Jurkat, Clone E6-1 (cell line): ENCODE measurements around the gene SORBS1.
"Not testable (repeated sequence)": the region's sequence is repeated elsewhere in the genome, so short reads cannot be mapped to it uniquely, and the experiment has no call there.

Source experiments
- DNase-seq: peaks from one replicate; pipeline ENCODE4 v3.0.0-alpha.2; 2011; ENCODE audit warnings: low read depth, low spot score
- H3K4me3 ChIP-seq: 2 replicates; pipeline ENCODE4 v1.5.1; 2011; ENCODE audit warnings: mild to moderate bottlenecking, low read length, control low read depth, moderate library complexity

Gene SORBS1

GRCh38 chr10:95350830-95351228, 210.3 kb downstream of the SORBS1 start:
- no peak overlapping the region for H3K4me3 ChIP-seq
- DNase-seq = no peak

DNA sequence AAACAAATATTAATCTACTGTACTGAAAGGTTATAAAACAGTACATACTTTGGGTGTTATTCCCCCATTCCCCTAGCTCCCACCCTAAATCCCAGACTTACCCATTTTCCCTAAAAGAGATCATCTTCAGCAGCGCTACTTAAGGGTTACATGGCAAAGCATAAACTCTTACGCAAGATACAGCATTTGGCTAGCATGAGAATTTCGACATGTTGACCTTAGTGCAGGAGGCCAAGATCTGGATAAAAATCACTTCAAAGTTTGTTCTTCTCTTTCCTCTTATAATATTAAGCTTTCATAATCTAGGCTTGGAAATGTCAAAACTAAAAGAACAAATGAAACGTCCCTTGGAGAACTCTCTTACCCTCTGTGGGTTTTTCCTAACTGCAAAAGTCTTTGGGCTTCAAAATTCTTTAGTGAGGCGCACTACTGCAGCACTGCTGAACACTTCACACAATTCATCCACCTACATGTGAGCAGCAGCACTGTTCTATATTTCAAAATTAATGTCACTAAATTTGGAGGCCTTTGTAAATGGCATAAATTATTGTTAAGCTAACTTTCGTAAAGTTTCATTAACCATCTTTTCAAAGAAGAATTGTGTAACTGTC, 210.8 kb downstream of the SORBS1 start:
- no peak for DNase-seq
- no peak overlapping the region for H3K4me3 ChIP-seq

DNA sequence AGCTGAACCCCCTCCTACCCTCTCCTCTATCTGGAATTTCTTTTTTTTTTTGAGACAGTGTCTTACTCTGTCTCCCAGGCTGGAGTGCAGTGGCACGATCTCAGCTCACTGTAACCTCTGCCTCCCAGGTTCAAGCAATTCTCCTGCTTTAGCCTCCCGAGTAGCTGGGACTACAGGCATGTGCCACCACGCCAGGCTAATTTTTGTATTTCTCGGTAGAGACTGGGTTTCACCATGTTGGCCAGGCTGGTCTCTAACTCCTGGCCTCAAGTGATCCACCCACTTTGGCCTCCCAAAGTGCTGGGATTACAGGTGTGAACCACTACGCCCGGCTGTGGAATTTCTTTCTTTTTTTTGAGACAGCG, 213.8 kb downstream of the SORBS1 start:
- not testable (repeated sequence) for H3K4me3 ChIP-seq, DNase-seq

GRCh38 chr10:95346715-95347401, 214.3 kb downstream of the SORBS1 start:
- no peak overlapping the region for H3K4me3 ChIP-seq

DNA sequence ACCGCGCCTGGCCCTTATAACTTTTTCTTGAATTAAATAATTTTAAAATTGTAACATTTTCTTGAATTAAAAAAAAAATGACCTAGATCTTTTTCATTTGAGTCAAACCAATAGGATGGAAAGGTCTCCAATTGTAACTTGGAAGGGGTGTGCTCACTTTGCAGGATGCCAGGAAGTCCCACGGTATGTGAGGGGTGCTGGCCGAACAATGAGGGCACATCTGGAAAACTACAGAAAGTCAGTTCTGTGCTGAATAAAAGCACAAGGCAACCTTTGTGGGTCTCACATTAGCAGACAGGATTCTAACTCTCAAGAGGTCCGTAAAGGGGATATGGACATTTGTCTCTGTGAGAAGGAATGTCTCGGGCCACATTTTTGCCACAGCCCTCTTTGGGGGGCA, 217.6 kb downstream of the SORBS1 start:
- H3K4me3 ChIP-seq = no peak overlapping the region
- no peak for DNase-seq

More at GRCh38 chr10:95346715-95347401, 214.3 kb downstream of the SORBS1 start:
- no peak for DNase-seq

DNA sequence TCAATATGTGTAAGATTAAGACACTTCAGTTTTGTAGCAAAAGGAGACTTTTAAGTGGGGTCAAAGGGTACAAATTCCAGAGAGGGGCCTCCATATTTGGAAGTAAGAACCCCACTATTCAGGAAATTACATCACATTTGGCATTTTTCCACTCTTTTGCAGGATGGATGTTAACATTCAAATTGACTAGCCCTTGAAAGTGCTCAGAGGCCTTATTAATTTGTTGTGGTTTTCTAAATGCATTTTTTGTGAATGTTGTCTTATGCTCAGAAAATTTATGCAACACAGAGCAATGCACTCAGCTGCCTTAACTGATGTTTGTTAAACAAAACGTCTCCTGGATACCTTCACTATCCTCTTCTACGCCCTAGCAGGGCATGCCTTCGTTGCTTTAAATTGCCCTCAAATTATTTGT, 219.4 kb downstream of the SORBS1 start:
- DNase-seq = no peak
- no peak overlapping the region for H3K4me3 ChIP-seq

- DNase-seq = no peak
- H3K4me3 ChIP-seq = no peak overlapping the region
Measured at GRCh38 chr10:95339863-95340262, 221.3 kb downstream of the SORBS1 start.

GRCh38 chr10:95337423-95338160, 223.6 kb downstream of the SORBS1 start:
- no peak overlapping the region for H3K4me3 ChIP-seq
- no peak for DNase-seq

GRCh38 chr10:95336702-95337101, 224.5 kb downstream of the SORBS1 start:
- DNase-seq = no peak
- H3K4me3 ChIP-seq = no peak overlapping the region

- no peak for DNase-seq
- H3K4me3 ChIP-seq = no peak overlapping the region
Measured at GRCh38 chr10:95335933-95336699, 225.1 kb downstream of the SORBS1 start.

GRCh38 chr10:95334805-95335144, 226.4 kb downstream of the SORBS1 start:
- DNase-seq = no peak
- H3K4me3 ChIP-seq = no peak overlapping the region

DNA sequence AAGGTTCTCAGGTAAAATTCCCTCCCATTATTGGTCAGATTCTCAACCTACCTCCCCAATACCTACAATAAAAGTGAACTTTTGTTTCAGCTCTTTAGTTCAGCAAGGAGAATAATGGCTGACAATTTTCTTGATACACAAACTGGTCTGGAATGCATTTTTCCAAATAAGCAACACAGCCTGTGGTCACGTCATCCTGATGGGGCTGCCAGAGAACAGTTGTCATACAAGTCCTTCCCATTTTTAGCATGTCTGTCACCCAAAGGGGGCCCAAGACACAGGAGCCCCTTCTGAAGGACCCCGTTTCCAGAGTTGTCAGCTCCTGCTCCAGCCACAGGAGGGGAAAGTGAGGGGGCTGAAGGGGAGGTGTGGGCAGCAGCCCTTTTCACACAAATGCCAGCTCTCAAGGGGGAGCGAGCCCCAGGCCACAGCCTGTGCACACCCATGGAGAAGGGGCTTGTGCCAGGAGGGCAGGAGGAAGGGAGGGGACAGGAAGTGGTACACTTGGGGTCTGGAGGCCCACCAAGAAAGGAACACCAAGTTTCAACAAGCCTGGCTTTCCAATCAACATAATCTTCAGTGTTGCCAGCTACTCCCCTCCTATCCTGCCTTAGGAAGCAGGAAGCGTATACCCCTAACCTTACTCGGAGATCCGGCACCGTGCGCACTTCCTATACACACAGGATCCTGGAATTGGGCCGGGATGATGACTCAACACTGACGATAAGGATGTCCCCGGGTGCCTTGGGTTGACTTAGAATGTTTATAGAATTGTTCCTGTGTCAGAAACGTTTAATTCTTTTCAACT, 227.0 kb downstream of the SORBS1 start:
- DNase-seq = no peak
- H3K4me3 ChIP-seq = no peak overlapping the region

DNA sequence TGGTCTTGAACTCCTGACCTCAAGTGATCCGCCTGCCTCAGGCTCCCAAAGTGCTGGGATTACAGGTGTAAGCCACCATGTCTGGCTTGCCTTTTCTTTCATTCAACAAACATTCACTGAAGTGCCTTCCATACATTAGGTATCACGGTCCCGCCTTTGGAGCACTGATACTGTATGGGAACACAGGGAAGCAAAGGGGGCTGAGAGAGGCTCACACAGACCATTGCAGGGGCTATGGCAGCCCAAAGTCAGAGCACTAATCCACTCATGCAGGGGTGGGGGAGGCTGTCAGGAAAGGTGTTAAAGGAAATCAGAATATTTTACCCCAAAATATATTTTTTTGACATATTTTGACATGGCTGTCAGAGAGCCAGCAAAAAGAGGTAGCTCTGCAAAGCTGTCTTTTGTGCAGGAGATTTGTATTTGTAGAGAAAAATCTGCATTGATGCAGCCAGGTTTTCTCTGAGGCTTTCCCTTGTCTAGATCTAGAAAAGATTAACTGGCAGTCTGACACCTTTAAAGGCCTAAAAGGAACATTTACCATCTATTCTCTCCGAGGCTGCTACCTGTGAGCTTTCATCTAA, 228.4 kb downstream of the SORBS1 start:
- DNase-seq = no peak
- H3K4me3 ChIP-seq = no peak overlapping the region

GRCh38 chr10:95331596-95332130, 229.5 kb downstream of the SORBS1 start:
- no peak for DNase-seq
- H3K4me3 ChIP-seq = no peak overlapping the region

DNA sequence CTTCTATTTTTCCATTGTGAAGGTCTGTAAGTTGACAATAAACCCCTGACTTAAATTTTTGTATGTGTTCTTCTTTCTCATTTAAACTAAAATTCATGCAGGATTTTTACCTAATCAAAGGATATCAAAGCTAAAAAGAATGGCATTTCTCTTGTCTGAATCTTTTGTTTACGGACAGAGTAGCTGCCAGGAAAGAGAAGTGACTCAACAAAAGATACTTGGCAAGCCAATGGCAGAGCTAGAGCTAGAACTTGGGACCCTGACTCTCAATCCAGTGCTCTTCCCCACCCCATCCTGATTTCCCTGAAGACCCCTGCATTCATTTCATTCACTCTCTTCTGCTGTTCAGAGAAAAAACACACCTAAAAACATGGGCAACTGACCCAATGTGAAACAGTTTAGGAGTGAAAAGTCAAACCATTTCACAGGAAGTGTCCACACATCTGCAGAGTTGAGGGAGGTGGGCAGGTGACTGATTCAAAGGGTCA, 230.2 kb downstream of the SORBS1 start:
- no peak for DNase-seq
- no peak overlapping the region for H3K4me3 ChIP-seq

DNA sequence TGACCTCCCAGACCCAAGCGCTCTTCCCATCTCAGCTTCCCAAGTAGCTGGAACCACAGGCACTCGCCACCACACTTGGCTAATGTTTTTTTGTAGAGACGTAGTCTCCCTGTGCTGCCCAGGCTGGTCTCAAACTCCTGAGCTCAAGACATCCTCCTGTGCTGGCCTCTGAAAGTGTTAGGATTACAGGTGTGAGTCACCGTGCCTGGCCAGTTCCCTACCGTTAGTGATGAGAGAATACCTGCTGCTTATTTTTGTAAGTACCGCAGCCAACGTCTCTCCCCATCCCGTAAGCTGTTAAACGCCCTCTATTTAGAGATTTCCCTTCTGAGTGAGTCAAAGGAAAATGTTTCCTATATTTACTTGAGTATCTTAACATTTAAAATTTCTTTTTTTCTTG, 231.9 kb downstream of the SORBS1 start:
- no peak for DNase-seq
- no peak overlapping the region for H3K4me3 ChIP-seq

DNA sequence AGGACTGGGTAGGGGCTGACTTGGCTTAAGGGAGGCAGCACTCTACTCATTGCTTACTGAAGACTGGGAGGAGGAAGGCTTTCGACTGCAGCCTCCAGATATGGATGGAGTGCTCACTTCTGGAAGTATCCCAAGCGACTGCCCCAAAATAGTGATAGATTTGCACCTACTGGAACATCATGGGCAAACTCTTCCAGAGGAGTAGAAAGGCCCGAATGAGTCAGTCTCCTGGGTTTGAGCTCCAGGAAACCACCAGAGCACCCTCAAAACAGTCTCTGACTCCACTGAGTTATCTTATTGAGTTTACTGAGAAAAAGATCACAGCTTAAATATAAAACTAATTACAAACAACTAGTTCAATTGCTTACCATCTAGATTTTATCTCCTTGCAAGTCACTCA, 233.2 kb downstream of the SORBS1 start:
- no peak overlapping the region for H3K4me3 ChIP-seq
- DNase-seq = no peak

DNA sequence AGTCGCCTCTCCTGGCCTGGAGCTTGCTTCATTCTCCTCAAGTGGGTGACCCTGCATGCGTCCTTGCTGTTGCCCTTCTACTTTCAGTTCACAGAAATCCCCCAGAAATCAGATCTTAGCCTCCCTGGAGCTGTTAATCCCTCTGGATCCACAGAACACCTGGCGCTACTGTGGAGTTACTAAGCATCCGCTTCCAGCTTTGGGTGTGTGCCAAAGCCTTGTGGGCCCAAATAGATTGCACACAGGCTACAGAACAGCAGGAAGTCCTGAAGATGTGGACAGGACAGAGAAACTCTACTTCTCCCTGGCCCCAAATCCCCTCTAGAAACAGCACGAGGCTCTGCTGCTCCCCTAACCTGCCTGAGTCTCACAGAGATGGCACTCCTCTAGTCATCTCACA, 233.8 kb downstream of the SORBS1 start:
- H3K4me3 ChIP-seq = no peak overlapping the region
- no peak for DNase-seq
